Omental fat pad (tissue), 4 donors: Measurements from ENCODE around the gene SOSTDC1. TPM values are rescaled to one million over a fixed set of nuclear protein-coding genes. Genes with fewer than 3 reads are reported as not detected.

ENCODE experiments used
- ATAC-seq: fragments of 150-250 bp; one replicate; pipeline ENCODE4 v1.9.1; 2016; ENCODE audit warnings: mild to moderate bottlenecking, moderate library complexity; ENCODE audit not compliant: low FRiP score
- DNase-seq: peaks from one replicate; pipeline ENCODE4 v3.0.0-alpha.2; 2019; ENCODE audit warnings: low spot score
- total RNA-seq, 4 donors: library from RNA; depleted of rRNA; stranded (reverse); fragments of >200 nt; gene quantifications; one replicate each; pipeline ENCODE4 v1.1.0, GENCODE V29; 2016
- TF ChIP-seq, protein P1 (sequence below), 3 donors: fragments of 450-650 bp; IDR thresholded peaks; one replicate each; pipeline ENCODE4 v1.5.1; 2016 to 2017; ENCODE audit warnings: antibody characterized with exemption in 3 of 3, mild to moderate bottlenecking in 3 of 3, moderate library complexity in 2 of 3

SOSTDC1 gene
- total RNA-seq, 4 donors from 2014 or later, result 1.2 TPM; not detected in 3

DNA sequence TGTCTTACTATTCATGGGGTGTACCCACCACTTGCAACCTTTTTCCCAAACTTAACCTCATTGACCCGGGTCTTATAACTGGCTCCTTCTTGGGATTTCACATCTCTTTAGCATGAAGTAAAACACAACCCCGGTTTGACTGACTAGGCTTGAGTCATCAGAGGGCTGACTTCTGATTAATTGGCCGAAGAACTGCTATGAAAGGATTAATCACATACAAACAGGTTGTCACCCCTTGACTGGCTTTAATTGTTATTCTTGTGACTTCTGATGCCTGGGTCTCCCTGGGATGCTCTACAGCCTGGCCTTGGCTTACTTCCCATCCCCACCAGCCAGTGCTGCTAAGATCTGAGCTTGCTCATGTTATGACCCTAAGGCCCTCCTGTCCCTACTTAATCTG is 35.4 kb downstream of the SOSTDC1 start:
- DNase-seq (no peak), ATAC-seq (no peak)
- TF ChIP-seq, protein P1, sequence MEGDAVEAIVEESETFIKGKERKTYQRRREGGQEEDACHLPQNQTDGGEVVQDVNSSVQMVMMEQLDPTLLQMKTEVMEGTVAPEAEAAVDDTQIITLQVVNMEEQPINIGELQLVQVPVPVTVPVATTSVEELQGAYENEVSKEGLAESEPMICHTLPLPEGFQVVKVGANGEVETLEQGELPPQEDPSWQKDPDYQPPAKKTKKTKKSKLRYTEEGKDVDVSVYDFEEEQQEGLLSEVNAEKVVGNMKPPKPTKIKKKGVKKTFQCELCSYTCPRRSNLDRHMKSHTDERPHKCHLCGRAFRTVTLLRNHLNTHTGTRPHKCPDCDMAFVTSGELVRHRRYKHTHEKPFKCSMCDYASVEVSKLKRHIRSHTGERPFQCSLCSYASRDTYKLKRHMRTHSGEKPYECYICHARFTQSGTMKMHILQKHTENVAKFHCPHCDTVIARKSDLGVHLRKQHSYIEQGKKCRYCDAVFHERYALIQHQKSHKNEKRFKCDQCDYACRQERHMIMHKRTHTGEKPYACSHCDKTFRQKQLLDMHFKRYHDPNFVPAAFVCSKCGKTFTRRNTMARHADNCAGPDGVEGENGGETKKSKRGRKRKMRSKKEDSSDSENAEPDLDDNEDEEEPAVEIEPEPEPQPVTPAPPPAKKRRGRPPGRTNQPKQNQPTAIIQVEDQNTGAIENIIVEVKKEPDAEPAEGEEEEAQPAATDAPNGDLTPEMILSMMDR (IDR thresholded peaks at IDR 0.05), result no peak

DNA sequence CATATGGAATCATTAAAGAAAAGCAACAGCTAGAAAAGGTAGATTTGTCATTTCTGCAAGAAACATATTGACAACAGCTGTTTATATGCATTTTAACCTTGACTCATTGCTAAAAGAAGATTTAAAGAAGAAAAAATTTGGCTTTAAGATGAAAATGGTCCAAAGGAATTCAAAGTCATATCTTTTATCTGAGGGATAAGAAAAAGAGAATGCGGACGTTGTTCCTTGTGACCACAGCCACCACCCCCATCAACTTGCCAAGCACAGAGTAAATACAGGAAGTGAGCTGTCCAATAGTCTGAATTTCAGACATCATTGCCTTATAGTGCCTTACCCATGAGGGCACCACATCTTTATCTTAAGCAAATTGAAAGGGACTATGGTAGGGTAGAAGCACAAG is 36.9 kb downstream of the SOSTDC1 start:
- DNase-seq (no peak), ATAC-seq (no peak)
- TF ChIP-seq, protein P1 (IDR thresholded peaks at IDR 0.05), result no peak

DNA sequence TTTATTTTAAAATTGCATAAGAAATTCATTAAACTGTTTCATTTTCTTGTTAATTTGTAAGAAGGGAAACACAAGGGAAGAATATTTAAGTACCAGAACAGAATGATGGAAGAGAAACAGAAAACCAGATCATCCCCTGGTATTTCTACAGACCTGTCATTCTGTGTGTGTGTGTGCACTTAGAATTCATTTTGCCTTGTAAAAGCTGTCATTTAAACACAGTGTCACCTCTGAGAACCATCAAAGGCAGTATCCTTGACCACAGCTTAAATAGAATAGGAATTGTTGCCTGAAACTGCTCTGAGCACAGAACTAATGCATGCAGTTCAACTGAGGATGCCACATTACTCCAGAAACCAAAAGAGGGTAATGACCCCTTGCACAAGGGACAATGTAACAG is 37.4 kb downstream of the SOSTDC1 start:
- no peak for ATAC-seq
- no peak for DNase-seq
- TF ChIP-seq, protein P1 (IDR thresholded peaks at IDR 0.05), result no peak

DNA sequence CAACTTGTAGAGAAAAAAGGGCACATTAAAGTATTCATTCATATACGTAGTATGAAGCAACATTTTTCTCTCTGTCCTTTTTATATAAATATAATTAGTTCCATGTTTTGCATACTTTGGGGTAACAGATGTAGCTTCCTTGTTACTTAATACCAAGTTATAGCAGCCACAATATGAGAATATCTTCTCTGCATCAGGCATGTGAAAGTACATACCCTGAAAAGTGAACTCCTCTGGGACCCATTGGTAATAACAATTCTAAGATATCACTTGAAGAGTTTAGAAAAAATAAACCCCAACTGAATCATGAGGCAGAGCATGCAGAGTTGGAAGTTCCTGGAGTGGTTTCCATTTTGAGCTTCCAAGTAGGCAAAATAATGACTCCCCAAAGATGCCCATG is 41.8 kb downstream of the SOSTDC1 start:
- no peak for ATAC-seq
- TF ChIP-seq, protein P1 (IDR thresholded peaks at IDR 0.05), result no peak
- no peak for DNase-seq

DNA sequence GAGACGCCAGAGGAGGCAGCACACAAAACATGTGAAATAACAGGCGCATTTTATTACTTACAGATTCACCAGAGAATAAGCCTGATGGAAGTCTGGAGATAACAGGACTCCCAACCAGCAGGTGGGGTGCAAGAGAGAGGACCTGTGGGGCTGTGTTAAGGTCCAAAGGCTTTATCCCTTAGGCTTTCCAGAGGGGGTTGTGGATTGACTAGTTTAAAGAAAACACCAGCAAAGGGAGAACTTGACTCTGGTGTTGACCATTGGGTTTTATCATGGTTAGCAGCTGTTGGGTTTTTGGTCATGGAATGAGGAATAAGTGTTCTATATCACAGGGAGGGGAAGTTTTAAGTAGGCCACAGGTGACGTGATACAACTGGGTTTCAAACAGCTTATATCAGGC is 42.6 kb downstream of the SOSTDC1 start:
- TF ChIP-seq, protein P1 (IDR thresholded peaks at IDR 0.05), result no peak
- DNase-seq, result no peak
- ATAC-seq, result no peak

DNA sequence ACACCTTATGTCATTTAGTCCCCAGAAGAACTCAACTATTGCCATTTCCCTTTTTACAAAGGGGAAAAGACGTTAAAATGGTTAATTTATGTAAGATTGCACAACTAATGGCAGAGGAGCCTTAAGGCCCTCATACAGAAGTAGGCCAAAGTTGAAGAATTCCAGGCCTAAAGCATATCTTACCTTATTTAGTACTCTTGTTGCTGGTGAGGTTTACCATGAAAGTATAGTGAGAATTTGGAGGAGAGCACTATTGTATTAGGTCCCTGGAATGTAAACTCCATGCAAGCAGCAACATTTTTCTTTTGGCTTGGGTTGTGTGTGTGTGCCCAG is 43.5 kb downstream of the SOSTDC1 start:
- no peak for ATAC-seq
- no peak for DNase-seq
- TF ChIP-seq, protein P1 (IDR thresholded peaks at IDR 0.05), result no peak

DNA sequence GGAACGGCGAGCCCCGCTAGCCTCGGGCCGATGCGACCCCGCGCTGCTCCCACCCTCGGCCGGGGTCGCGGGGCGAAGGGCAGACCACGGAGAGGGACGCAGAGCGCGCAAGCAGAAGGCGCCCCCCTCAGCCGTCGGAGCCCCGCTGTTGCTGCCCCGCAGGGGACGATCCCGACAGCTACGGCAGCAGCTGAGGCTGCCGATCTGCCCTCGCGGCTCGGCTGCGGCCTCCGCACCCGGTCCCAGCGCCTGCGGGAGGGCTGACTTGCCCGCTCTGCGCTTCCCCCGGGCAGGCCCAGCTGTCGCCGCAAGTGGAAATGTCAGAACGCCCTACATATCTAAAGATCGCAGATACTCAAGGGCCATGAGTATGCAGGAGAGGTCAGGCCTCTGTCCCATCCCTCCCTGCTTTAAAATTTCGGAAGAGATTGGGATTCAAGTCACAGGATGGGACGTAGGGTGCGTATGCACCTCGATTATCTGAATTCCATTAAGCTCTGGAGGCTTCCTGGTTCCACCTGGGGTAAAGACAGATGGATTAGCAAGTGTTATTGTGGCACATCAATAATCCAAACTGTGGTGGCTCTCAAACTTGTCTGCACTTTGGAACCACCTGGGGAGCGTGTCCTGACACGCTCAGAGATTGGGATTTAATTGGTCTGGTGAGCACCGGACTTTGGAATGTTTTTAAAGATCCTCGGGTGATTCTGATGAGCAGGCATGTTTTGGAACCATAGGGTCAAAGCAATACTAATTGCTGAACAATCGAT is 44.0 kb downstream of the SOSTDC1 start, which contains the start of gene CRPPA:
Gene CRPPA (minus strand): TSS at position 206 of the 770 bp plus-strand sequence. CDS start 216 bp downstream, outside the sequence.
- TF ChIP-seq, protein P1 (IDR thresholded peaks at IDR 0.05), result no peak
- ATAC-seq (peak; percentile 14), DNase-seq (no peak)
